Caco-2 (cell line): Measurements from ENCODE around the gene SUPT3H. TPM values are rescaled to one million over a fixed set of nuclear protein-coding genes. Genes with fewer than 3 reads are reported as not detected.

ENCODE experiments used
- BruUV-seq: library from RNA; stranded (reverse); fragments of 400-500 nt; replicated peaks from 2 replicates; lab custom pipeline; 2021; lab: Mats Ljungman, UMichigan
- CTCF ChIA-PET: fragments of 300-600 bp; sonication (Branson Sonifier 250); formaldehyde crosslinking; loops from one replicate; lab custom pipeline; 2022; ENCODE audit warnings: antibody characterized with exemption; lab: Charles Lee
- POLR2A ChIA-PET: fragments of 300-600 bp; sonication (Branson Sonifier 250); formaldehyde crosslinking; loops from one replicate; lab custom pipeline; 2022; ENCODE audit warnings: antibody characterized with exemption; lab: Charles Lee
- DNase-seq, 2 experiments: peaks; one replicate each; pipeline versions ENCODE4 v3.0.0 to v3.0.0-alpha.2; 2020 to 2022
- H3K27me3 ChIP-seq: replicated peaks from 2 replicates; pipeline ENCODE4 v1.6.0; 2011; ENCODE audit warnings: low read length; ENCODE audit not compliant: control insufficient read depth, insufficient read depth
- H3K36me3 ChIP-seq: 2 replicates; pipeline ENCODE4 v1.5.1; 2011; ENCODE audit warnings: low read length; ENCODE audit not compliant: control insufficient read depth, insufficient read depth
- H3K4me1 ChIP-seq: fragments of 250-450 bp; sonication (Bioruptor Pico); 2 replicates; pipeline ENCODE4 v1.5.1; 2020; ENCODE audit warnings: mild to moderate bottlenecking
- H3K4me3 ChIP-seq: 2 replicates; pipeline ENCODE4 v1.5.1; 2011; ENCODE audit warnings: low read depth, mild to moderate bottlenecking, control low read depth, low read length
- H3K9me3 ChIP-seq: fragments of 250-450 bp; sonication (Bioruptor Pico); 2 replicates; pipeline ENCODE4 v1.5.1; 2020; ENCODE audit warnings: mild to moderate bottlenecking, moderate library complexity
- H3K27ac Mint-ChIP-seq: one replicate; pipeline ENCODE4 v1.8.0; 2022; ENCODE audit warnings: mixed read lengths; ENCODE audit not compliant: unreplicated experiment
- H3K27me3 Mint-ChIP-seq: one replicate; pipeline ENCODE4 v1.8.0; 2022; ENCODE audit warnings: mixed read lengths; ENCODE audit not compliant: insufficient read depth, unreplicated experiment
- H3K36me3 Mint-ChIP-seq: one replicate; pipeline ENCODE4 v1.8.0; 2022; ENCODE audit warnings: mild to moderate bottlenecking, mixed read lengths; ENCODE audit not compliant: insufficient read depth, unreplicated experiment
- H3K4me1 Mint-ChIP-seq: one replicate; pipeline ENCODE4 v1.8.0; 2022; ENCODE audit warnings: low read depth, mixed read lengths; ENCODE audit not compliant: unreplicated experiment
- H3K4me3 Mint-ChIP-seq: one replicate; pipeline ENCODE4 v1.8.0; 2022; ENCODE audit warnings: mild to moderate bottlenecking, moderate library complexity, mixed read lengths; ENCODE audit not compliant: unreplicated experiment
- H3K9me3 Mint-ChIP-seq: one replicate; pipeline ENCODE4 v1.8.0; 2022; ENCODE audit warnings: mixed read lengths; ENCODE audit not compliant: unreplicated experiment
- intact Hi-C: fragments of 100-400 bp; cut with micrococcal nuclease; formaldehyde crosslinking; loops from one replicate; pipeline ENCODE4 v1.10.0; 2022; ENCODE audit not compliant: unreplicated experiment
- total RNA-seq: library from RNA; stranded (reverse); gene quantifications from 2 replicates; pipeline ENCODE4 v1.2.3, GENCODE V29; 2022
- TF ChIP-seq, protein P1 (sequence below), 2 experiments: fragments of 200-600 bp in 1 of 2; IDR thresholded peaks; 1 replicate in 1 of 2; 2 replicates in 1 of 2; pipeline versions ENCODE4 v1.5.1 to v1.8.0; 2011 to 2022; ENCODE audit warnings: antibody characterized with exemption in 1 of 2, control low read depth in 1 of 2, inconsistent platforms in 1 of 2, low read depth in 1 of 2, low read length in 1 of 2, mild to moderate bottlenecking in 1 of 2, moderate library complexity in 1 of 2; ENCODE audit not compliant: insufficient read depth in 1 of 2, severe bottlenecking in 1 of 2, unreplicated experiment in 1 of 2

SUPT3H gene
- total RNA-seq, 1 experiment from 2014 or later: 13.2 TPM

DNA sequence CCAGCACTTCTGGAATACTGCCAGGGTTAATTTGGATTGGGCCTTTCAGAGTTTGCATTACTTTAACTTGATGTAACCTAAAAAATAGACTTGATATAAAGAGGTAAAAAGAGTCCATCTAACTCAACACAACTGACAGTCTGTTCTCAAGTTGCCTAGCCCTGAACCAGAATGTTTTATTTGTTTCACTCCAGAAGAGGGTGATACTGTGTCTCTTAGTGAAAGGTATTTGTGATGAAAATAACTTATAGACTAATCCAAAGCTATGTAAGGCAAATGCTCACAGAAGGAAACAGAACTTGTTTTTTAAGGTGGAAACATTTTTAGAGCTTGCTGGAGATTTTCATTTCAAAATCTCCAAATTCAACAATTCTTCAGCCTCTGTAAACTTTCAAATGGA is 518.7 kb downstream of the SUPT3H start:
- Mint-ChIP-seq H3K4me3 (no peak overlapping the region), H3K9me3 (no peaks in the 10 kb centered on the region), H3K27ac (no peak overlapping the region), H3K36me3 (no peaks in the 10 kb centered on the region), H3K4me1 (peaks cover 9% of the 10 kb centered on the region), H3K27me3 (no peaks in the 10 kb centered on the region)
- H3K36me3 ChIP-seq: no peaks in the 10 kb centered on the region
- ChIA-PET CTCF (no interaction called here), POLR2A (no interaction called here)
- no peaks in the 10 kb centered on the region for H3K9me3 ChIP-seq
- H3K4me3 ChIP-seq: no peak overlapping the region
- TF ChIP-seq, protein P1, sequence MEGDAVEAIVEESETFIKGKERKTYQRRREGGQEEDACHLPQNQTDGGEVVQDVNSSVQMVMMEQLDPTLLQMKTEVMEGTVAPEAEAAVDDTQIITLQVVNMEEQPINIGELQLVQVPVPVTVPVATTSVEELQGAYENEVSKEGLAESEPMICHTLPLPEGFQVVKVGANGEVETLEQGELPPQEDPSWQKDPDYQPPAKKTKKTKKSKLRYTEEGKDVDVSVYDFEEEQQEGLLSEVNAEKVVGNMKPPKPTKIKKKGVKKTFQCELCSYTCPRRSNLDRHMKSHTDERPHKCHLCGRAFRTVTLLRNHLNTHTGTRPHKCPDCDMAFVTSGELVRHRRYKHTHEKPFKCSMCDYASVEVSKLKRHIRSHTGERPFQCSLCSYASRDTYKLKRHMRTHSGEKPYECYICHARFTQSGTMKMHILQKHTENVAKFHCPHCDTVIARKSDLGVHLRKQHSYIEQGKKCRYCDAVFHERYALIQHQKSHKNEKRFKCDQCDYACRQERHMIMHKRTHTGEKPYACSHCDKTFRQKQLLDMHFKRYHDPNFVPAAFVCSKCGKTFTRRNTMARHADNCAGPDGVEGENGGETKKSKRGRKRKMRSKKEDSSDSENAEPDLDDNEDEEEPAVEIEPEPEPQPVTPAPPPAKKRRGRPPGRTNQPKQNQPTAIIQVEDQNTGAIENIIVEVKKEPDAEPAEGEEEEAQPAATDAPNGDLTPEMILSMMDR (IDR thresholded peaks at IDR 0.05; ENCODE audit: insufficient read depth in 1 of 2, low read depth in 1 of 2, low read length in 1 of 2, severe bottlenecking in 1 of 2, unreplicated experiment in 1 of 2): no peak
- peaks cover 6% of the 10 kb centered on the region; the same call in 1 of the 2 replicates for H3K4me1 ChIP-seq
- intact Hi-C loops: no loop called here
- no peaks in the 10 kb centered on the region for H3K27me3 ChIP-seq
- no peak for DNase-seq
- BruUV-seq: no TSS peak

DNA sequence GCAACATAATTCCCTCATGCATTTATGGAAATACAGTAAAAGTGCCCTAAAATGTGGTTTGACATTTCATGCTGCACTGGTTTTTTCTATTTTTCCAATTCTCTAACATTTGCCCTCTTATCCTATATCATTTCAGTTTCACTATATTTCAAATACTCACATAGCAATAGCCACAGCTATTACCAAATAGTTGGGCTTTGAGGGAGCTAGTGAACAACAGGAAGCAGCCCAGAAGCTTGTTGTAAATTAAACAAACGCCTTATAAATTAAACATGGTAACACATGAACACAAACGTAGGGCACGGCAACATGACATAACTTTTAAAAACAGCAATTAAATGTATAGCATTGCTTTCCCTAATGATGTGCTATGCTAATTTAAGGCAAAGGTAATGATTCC is 521.3 kb downstream of the SUPT3H start:
- Histone ChIP-seq H3K36me3 (no peaks in the 10 kb centered on the region), H3K9me3 (no peaks in the 10 kb centered on the region), H3K4me1 (peaks cover 6% of the 10 kb centered on the region; the same call in 1 of the 2 replicates), H3K4me3 (no peak overlapping the region), H3K27me3 (no peaks in the 10 kb centered on the region)
- H3K4me1 Mint-ChIP-seq: peaks cover 9% of the 10 kb centered on the region
- POLR2A ChIA-PET: no interaction called here
- H3K4me3 Mint-ChIP-seq: no peak overlapping the region
- H3K27ac Mint-ChIP-seq: no peak overlapping the region
- no TSS peak for BruUV-seq
- intact Hi-C loops: no loop called here
- CTCF ChIA-PET: no interaction called here
- DNase-seq: no peak
- H3K36me3 Mint-ChIP-seq: no peaks in the 10 kb centered on the region
- H3K9me3 Mint-ChIP-seq: no peaks in the 10 kb centered on the region
- TF ChIP-seq, protein P1 (IDR thresholded peaks at IDR 0.05; ENCODE audit: insufficient read depth in 1 of 2, low read depth in 1 of 2, low read length in 1 of 2, severe bottlenecking in 1 of 2, unreplicated experiment in 1 of 2): no peak
- H3K27me3 Mint-ChIP-seq: no peaks in the 10 kb centered on the region

DNA sequence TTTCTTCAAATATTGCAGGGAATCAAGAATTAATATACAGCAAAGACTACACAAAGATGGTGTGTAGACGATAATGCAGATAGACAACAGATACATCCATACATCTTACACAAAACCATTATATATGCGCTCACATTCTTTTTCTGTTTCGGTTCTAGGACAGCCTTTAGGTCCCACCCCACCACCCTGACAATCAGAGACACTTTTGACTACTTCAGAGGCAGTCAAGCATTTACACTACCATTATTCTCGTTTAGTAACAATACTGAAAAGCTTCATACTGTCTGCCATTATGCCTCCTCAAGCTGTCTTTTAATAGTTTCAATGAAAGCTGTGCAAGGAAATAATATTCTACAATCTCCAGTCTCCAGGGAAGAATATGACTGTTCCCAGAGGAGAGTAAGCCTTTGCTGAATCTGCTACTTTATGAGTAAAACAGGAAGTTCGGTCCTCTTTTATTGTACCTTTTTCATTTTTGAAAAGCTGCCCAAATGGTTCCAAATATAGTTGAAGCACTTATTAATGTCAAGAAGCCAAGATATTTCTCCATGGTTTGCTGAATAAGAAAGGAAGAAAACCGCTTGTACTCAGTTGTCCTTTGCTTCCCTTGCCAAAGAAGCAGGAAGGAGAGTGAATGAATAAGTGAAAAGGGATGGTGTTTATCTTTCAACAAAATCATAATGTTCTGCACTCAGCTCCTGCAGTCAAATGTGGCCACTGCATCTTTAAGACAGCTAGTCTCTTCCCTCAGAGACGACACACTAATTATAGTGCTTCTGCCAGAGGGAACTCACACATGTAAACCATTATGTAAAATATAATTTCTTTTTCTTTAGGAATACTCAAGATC is 521.9 kb downstream of the SUPT3H start:
- Histone ChIP-seq H3K4me3 (no peak overlapping the region), H3K4me1 (peaks cover 6% of the 10 kb centered on the region; the same call in 1 of the 2 replicates), H3K9me3 (no peaks in the 10 kb centered on the region), H3K27me3 (no peaks in the 10 kb centered on the region), H3K36me3 (no peaks in the 10 kb centered on the region)
- ChIA-PET POLR2A (no interaction called here), CTCF (no interaction called here)
- Mint-ChIP-seq H3K4me3 (no peak overlapping the region), H3K27me3 (no peaks in the 10 kb centered on the region), H3K27ac (no peak overlapping the region), H3K9me3 (no peaks in the 10 kb centered on the region), H3K36me3 (no peaks in the 10 kb centered on the region), H3K4me1 (peaks cover 9% of the 10 kb centered on the region)
- BruUV-seq: no TSS peak
- TF ChIP-seq, protein P1 (IDR thresholded peaks at IDR 0.05; ENCODE audit: insufficient read depth in 1 of 2, low read depth in 1 of 2, low read length in 1 of 2, severe bottlenecking in 1 of 2, unreplicated experiment in 1 of 2): no peak
- no peak for DNase-seq
- intact Hi-C loops: no loop called here
